ENCODE data around the gene ANGPTL4.
"Not testable (repeated sequence)": the region's sequence is repeated elsewhere in the genome, so short reads cannot be mapped to it uniquely, and the experiment has no call there.

Gene ANGPTL4

DNA sequence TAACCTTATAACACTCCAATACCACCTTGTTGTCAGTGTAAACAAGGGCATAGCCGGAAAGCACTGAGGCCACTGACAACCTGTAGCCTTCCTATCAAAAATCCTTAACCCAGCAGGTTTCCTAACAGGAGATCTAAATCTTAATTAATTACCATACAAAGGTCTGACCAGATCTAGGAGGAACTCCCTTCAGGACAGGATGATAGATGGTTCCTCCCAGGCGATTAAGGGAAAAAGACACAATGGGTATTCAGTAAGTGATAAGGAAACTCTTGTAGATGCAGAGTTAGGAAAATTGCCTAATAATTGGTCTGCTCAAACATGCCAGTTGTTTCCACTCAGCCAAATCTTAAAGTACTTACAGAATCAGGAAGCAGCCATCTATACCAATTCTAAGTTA lies 21.1 kb downstream of the ANGPTL4 start:
- H3K27ac Mint-ChIP-seq; H3K27me3 Mint-ChIP-seq (ENCODE audit: low read depth); H3K4me3 Mint-ChIP-seq; H3K9me3 Mint-ChIP-seq; DNase-seq (ENCODE audit: low spot score); H3K36me3 Mint-ChIP-seq (ENCODE audit: low read depth); H3K4me1 Mint-ChIP-seq (ENCODE audit: low read depth): not testable (repeated sequence)

DNA sequence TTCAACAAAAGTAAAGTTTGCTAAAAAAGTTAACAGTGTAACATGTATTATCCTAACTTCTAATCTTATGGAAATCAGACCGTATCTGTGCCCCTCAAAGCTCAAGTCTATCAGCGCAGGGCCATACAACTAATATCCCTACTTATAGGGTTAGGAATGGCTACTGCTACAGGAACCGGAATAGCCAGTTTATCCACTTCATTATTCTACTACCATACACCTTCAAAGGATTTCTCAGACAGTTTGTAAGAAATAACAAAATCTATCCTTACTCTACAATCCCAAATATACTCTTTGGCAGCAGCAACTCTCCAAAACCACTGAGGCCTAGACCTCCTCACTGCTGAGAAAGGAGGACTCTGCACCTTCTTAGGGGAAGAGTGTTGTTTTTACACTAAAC lies 21.6 kb downstream of the ANGPTL4 start:
- not testable (repeated sequence) for DNase-seq (ENCODE audit: low spot score); H3K27me3 Mint-ChIP-seq (ENCODE audit: low read depth); H3K4me1 Mint-ChIP-seq (ENCODE audit: low read depth); H3K27ac Mint-ChIP-seq; H3K4me3 Mint-ChIP-seq; H3K9me3 Mint-ChIP-seq; H3K36me3 Mint-ChIP-seq (ENCODE audit: low read depth)

DNA sequence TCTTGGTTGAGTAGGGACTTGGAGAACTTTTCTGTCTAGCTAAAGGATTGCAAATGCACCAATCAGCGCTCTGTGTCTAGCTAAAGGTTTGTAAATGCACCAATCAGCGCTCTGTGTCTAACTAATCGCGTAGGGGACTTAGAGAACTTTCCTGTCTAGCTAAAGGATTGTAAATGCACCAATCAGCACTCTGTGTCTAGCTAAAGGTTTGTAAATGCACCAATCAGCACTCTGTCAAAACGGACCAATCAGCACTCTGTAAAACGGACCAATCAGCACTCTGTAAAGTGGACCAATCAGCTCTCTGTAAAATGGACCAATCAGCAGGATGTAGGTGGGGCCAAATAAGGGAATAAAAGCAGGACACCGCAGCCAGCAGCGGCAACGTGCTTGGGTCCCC lies 22.5 kb downstream of the ANGPTL4 start:
- not testable (repeated sequence) for H3K36me3 Mint-ChIP-seq (ENCODE audit: low read depth); H3K4me3 Mint-ChIP-seq; H3K27ac Mint-ChIP-seq; DNase-seq (ENCODE audit: low spot score); H3K4me1 Mint-ChIP-seq (ENCODE audit: low read depth); H3K27me3 Mint-ChIP-seq (ENCODE audit: low read depth); H3K9me3 Mint-ChIP-seq

DNA sequence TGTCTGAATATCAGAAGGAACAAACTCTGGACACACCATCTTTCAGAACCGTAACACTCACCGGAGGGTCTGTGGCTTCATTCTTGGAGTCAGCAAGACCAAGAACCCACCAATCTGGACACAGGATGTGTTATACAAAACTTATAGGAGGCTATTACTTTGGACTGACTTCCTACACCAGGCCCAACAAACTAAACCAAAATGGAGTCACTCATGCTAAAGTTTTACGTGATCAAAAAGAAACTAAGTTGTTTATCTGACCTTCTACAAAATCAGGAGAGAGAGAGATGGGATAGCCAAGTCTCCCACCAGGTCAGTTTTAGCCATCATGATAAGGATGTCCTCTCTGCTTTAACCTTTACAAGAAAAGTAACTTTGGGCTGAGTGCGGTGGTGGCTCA lies 23.0 kb downstream of the ANGPTL4 start:
- Mint-ChIP-seq H3K4me3 (no peak overlapping the region), H3K27me3 (ENCODE audit: low read depth) (no peaks in the 10 kb centered on the region), H3K36me3 (ENCODE audit: low read depth) (peaks cover 3% of the 10 kb centered on the region), H3K27ac (no peak overlapping the region), H3K9me3 (no peaks in the 10 kb centered on the region), H3K4me1 (ENCODE audit: low read depth) (peaks cover 9% of the 10 kb centered on the region)
- no peak for DNase-seq (ENCODE audit: low spot score)

DNA sequence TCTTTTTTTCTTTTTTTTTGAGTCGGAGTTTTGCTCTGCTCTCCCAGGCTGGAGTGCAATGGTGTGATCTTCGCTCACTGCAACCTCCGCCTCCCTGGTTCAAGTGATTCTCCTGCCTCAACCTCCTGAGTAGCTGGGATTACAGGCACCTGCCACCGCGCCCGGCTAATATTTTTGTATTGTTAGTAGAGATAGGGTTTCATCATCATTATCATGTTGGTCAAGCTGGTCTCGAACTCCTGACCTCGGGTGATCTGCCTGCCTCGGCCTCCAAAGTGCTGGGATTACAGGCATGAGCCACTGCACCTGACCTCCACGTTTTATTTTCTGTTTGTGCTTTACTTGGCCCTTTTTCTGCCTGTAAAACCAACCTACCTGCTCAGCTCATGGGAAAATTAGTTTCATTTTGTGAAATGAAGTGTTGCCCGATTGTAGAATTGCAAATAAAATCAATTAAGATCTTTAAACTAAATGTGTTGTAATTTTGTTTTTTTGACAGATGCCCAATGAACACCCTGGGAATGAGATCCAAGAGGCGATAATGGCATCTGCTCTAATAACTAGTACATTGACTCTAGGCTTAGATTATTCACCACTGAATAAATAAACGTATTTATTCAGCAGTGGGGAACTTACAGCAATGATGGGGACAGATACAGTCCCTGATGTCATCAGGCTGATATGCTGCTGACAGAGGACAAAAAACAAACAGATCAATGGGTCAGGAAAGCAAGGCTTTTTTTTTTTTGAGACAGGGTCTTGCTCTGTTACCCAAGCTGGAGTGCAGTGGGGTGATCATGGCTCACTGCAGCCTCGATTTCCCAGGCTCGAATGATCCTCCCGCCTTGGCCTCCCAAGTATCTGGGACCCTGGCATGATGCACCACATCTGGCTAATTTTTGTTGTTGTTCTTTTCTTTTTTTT lies 24.0 kb downstream of the ANGPTL4 start:
- Mint-ChIP-seq H3K4me3 (peak overlapping the region; percentile 46), H3K4me1 (ENCODE audit: low read depth) (peaks cover 10% of the 10 kb centered on the region), H3K36me3 (ENCODE audit: low read depth) (peaks cover 4% of the 10 kb centered on the region), H3K27me3 (ENCODE audit: low read depth) (no peaks in the 10 kb centered on the region), H3K9me3 (no peaks in the 10 kb centered on the region), H3K27ac (peak overlapping the region; percentile 47)
- DNase-seq (ENCODE audit: low spot score) = no peak

DNA sequence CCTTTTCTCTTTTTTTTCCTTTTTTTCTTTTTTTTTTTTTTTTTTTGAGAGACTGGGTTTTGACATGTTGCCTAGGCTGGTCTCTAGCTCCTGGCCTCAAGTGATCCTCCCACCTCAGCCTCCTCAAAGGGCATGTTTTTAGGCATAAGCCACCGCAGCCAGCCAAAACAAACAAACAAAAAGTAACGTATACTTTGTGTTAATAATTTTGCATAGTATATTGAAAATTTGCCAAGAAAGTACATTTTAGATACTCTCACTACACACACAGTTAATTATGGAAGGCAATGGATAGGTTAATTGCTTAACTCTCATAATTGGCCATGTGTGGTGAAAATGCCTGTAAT lies 24.6 kb downstream of the ANGPTL4 start:
- Mint-ChIP-seq H3K4me1 (ENCODE audit: low read depth) (peaks cover 12% of the 10 kb centered on the region), H3K9me3 (no peaks in the 10 kb centered on the region), H3K4me3 (no peak overlapping the region), H3K27ac (no peak overlapping the region), H3K36me3 (ENCODE audit: low read depth) (peaks cover 5% of the 10 kb centered on the region), H3K27me3 (ENCODE audit: low read depth) (no peaks in the 10 kb centered on the region)
- DNase-seq (ENCODE audit: low spot score) = no peak

DNA sequence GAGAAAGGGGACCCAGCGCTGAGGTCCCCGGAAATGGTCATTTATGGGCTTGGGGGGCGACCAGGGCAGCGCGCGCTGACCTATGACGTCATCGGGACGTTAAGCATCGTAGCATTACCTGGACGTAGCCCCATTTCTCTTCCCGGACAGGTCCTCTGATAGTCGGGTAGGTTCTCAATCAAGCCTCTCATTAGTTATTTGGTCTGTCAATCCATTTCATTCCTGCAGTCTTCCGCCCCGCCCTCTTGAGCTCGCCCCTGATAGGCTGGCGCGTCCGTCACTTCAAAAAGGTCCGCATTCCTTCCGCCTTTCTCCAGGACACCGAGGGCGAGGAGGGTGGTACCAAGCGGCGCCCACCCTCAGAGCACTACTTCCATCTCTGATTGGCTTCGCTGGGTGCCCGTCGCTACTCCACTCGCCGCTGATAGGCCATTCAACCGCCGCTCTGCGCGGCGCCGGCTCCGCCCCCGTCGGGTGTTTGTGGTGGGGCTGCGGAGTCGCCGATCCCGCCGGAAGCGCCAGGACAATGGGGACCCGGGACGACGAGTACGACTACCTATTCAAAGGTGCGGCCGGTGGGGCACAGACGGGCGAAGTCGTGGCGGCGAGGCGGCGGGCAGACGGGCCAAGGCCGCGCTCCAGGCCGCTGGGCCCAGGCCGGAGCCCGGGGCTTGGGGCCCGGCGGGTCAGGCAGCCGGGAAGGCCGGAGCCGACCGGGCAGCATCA lies 26.1 kb downstream of the ANGPTL4 start, which contains the start of gene RAB11B:
TSS of gene RAB11B (plus strand) at position 470 of the 726 bp plus-strand sequence. CDS start at position 527, 57 bp downstream.
- Mint-ChIP-seq H3K36me3 (ENCODE audit: low read depth) (peaks cover 5% of the 10 kb centered on the region), H3K27me3 (ENCODE audit: low read depth) (no peaks in the 10 kb centered on the region), H3K9me3 (no peaks in the 10 kb centered on the region), H3K27ac (peak within 1 kb of the TSS; percentile 97), H3K4me3 (peak within 1 kb of the TSS; percentile 92), H3K4me1 (ENCODE audit: low read depth) (peaks cover 14% of the 10 kb centered on the region)
- peak; percentile 99 for DNase-seq (ENCODE audit: low spot score)

DNA sequence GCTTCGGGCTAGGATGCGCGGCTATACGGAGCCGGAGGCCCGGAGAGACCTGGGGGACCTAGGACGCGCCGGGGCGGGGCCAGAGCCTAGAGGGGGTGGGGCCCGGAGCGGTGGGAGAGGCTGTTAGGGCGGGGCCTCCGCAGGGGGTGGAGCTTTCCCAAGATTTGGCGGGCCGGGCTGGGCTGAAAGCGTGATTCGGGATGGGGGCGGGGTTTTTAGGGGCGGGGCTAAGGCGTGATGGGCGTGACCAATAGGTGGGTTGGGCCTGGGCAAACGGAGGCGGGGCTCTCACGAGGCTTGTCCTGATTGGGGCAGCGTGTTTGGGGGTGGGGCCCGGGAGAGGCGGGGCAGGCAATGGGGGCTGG lies 26.6 kb downstream of the ANGPTL4 start:
- no peaks in the 10 kb centered on the region for H3K27me3 Mint-ChIP-seq (ENCODE audit: low read depth)
- peak; percentile 89 for DNase-seq (ENCODE audit: low spot score)
- H3K4me1 Mint-ChIP-seq (ENCODE audit: low read depth) = peaks cover 14% of the 10 kb centered on the region
- no peaks in the 10 kb centered on the region for H3K9me3 Mint-ChIP-seq
- peak overlapping the region; percentile 78 for H3K4me3 Mint-ChIP-seq
- peak overlapping the region; percentile 79 for H3K27ac Mint-ChIP-seq
- peaks cover 5% of the 10 kb centered on the region for H3K36me3 Mint-ChIP-seq (ENCODE audit: low read depth)

DNA sequence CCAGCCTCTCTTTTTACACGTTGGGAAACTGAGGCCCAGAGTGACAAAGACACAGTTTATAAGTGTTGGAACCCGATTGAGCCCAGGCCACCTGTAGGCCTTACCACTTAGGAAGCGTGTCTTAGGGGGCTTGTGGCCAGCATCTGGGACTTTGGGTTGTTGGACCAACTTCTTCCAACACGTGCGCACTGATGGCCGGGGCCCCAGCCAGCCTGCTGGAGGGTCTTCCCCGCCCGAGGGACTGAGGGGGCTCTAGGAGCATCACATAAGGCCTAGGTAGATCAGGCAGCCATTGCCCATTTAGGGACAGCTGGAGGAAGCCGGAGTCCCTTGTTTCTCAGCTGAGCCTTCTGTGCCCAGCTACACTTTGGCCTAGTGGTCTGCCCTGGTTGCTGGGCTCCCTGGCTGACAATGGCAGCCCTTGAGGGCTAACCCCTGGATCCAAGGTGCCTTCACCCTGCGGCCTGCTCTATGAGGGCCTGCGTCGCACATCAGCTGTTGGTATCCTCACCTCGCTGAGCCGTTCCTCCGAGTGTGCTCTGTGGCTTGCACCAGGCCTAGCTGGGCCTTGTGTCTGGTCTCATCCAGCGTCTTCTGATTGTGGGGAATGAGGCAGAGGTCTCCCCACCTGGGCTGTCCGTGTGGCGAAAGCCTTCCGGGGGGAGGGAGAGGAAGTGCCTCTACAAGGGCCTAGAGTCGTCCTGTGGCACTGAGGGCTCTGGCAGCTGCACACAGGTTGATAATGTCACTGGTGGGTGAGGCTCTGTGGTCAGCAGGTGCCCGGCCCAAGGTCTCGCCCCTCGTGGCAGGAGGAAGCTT lies 27.5 kb downstream of the ANGPTL4 start:
- no peak for DNase-seq (ENCODE audit: low spot score)
- H3K4me1 Mint-ChIP-seq (ENCODE audit: low read depth) = peaks cover 18% of the 10 kb centered on the region
- peaks cover 5% of the 10 kb centered on the region for H3K36me3 Mint-ChIP-seq (ENCODE audit: low read depth)
- H3K9me3 Mint-ChIP-seq = no peaks in the 10 kb centered on the region
- H3K27me3 Mint-ChIP-seq (ENCODE audit: low read depth) = no peaks in the 10 kb centered on the region
- H3K27ac Mint-ChIP-seq = peak overlapping the region; percentile 79
- H3K4me3 Mint-ChIP-seq = peak overlapping the region; percentile 78

DNA sequence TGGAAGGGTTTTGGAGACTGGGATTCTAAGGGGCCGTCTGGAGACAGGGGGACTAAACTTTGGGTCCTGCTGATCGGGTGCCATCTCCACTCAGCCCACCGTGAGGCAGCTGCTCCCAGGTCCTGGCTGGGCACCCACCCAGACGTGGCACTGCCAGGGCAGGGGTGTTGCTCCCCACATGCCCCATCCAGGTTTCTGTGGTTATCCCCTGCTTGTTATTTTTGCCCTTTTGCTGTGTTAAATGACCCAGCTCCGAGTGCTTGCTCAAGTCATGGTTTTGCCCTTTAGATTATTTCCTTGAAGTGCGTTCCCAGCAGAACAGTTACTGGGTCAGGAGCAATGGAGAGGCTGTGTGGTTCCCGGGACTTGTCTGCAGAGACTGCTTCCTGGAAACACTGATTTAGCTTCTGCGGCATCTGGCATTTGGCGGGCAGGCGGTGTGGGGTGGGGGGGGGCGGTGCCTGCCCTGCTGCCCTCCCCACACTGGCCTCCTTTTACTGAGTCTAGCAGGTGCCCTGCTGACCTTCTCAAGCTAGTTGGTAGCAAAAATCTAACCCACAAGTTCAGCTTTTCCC lies 28.1 kb downstream of the ANGPTL4 start:
- Mint-ChIP-seq H3K27ac (no peak overlapping the region), H3K9me3 (no peaks in the 10 kb centered on the region), H3K4me1 (ENCODE audit: low read depth) (peaks cover 22% of the 10 kb centered on the region), H3K36me3 (ENCODE audit: low read depth) (peaks cover 9% of the 10 kb centered on the region), H3K27me3 (ENCODE audit: low read depth) (no peaks in the 10 kb centered on the region), H3K4me3 (no peak overlapping the region)
- no peak for DNase-seq (ENCODE audit: low spot score)

DNA sequence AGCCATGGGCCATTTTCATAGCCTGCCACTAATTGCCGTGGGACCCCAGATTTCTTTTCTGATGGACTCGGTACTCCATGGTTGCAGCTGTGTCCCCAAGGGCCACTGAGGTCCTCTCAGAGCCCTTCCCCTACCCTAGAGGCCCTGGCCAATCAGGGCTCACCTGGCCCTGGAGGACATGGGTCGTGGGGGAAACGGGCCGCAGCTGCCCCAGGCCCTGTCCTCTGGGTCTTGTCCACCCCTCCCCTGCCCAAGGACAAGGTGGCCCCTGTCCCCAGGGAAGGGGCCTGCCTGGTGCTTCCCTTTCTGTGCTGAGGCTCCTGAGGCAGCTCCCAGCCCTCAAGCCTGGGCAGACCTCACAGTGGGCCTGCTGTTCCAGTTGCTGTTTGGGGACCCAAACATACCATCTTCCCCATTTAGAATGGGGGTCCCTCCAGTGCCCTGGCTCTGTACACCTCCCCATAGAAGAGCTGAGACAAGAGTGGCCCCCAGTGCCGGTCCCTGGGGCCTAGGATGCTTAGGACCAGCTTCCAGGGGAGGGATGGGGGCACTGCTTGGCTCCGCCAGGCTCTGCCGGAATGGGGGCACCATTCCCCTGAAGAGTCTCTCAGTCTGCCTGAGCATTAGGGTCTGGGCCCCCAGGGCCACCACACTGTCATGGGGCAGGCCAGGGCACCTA lies 29.4 kb downstream of the ANGPTL4 start:
- peaks cover 7% of the 10 kb centered on the region for H3K36me3 Mint-ChIP-seq (ENCODE audit: low read depth)
- no peak for DNase-seq (ENCODE audit: low spot score)
- H3K4me1 Mint-ChIP-seq (ENCODE audit: low read depth) = peaks cover 23% of the 10 kb centered on the region
- no peaks in the 10 kb centered on the region for H3K9me3 Mint-ChIP-seq
- no peaks in the 10 kb centered on the region for H3K27me3 Mint-ChIP-seq (ENCODE audit: low read depth)
- peak overlapping the region; percentile 13 for H3K4me3 Mint-ChIP-seq
- H3K27ac Mint-ChIP-seq = no peak overlapping the region

DNA sequence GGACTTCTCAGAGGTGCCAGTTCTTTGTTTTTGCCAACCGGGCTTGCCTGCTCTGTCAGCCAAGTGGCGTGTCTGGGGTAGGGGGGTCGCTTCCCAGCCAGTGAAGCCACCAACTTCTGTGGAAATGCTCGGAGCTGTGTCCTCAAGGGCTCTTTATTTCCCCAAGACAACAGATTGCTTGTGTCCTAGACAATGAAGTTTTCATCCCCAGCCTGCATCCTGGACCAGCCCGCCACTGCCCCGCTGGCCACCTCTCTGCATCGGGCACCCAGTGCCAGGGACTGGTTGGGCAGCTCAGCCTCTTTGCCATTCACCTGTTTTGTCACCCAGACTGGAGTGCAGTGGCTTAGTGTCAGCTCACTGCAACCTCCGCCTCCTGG lies 29.9 kb downstream of the ANGPTL4 start:
- Mint-ChIP-seq H3K4me1 (ENCODE audit: low read depth) (peaks cover 23% of the 10 kb centered on the region), H3K27ac (no peak overlapping the region), H3K36me3 (ENCODE audit: low read depth) (peaks cover 7% of the 10 kb centered on the region), H3K9me3 (no peaks in the 10 kb centered on the region), H3K4me3 (no peak overlapping the region), H3K27me3 (ENCODE audit: low read depth) (no peaks in the 10 kb centered on the region)
- DNase-seq (ENCODE audit: low spot score) = no peak

DNA sequence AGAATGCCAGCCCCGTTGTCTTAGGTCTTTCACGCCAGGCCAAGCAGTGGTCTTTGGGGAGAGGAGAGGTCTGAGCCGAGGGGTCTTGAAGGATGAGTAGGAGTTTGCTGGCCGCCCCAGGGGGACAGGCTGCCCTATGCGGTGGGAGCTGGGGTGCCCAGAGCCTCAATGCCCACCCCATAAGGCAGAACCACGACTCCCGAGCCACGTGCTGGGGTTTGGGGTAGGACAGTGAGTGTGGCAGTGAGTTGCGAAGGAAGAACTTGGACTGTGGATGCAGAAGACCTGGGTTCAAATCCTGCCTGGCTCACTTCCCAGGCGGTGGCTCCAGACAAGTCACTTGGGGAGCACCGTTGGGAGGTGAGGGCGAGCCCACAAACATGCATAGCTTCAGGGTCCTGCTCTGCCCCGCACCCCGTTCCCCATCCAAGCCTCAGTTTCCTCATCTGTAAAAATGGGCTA lies 31.7 kb downstream of the ANGPTL4 start:
- Mint-ChIP-seq H3K4me1 (ENCODE audit: low read depth) (peaks cover 23% of the 10 kb centered on the region), H3K36me3 (ENCODE audit: low read depth) (peaks cover 10% of the 10 kb centered on the region), H3K27me3 (ENCODE audit: low read depth) (no peaks in the 10 kb centered on the region), H3K9me3 (no peaks in the 10 kb centered on the region), H3K4me3 (no peak overlapping the region), H3K27ac (no peak overlapping the region)
- DNase-seq (ENCODE audit: low spot score) = no peak
